GM23338 (cell line): ENCODE measurements around the gene SLC2A11. TPM values are rescaled to one million over a fixed set of nuclear protein-coding genes. Genes with fewer than 3 reads are reported as not detected.

Experiments used
- ATAC-seq: fragments of 200-7000 bp; cut with Tn5 transposase; 3 replicates; pipeline ENCODE4 v1.9.1; 2020
- DNase-seq: peaks from one replicate; pipeline ENCODE4 v3.0.0-alpha.2; 2015; ENCODE audit warnings: low spot score
- H2AFZ ChIP-seq: fragments of 200-600 bp; sonication (generic); 2 replicates; pipeline ENCODE4 v1.8.0; 2016; ENCODE audit warnings: antibody characterized with exemption, mild to moderate bottlenecking, moderate library complexity
- H3F3A ChIP-seq: fragments of 200-600 bp; sonication (generic); replicated peaks from 2 replicates; pipeline ENCODE4 v1.8.0; 2017; ENCODE audit warnings: antibody characterized with exemption, mixed run types, low read depth
- H3K27ac ChIP-seq: fragments of 200-600 bp; sonication (generic); 2 replicates; pipeline ENCODE4 v1.6.1; 2016; ENCODE audit warnings: low read depth
- H3K27me3 ChIP-seq: fragments of 200-600 bp; sonication (generic); 2 replicates; pipeline ENCODE4 v1.8.0; 2016; ENCODE audit warnings: mild to moderate bottlenecking, mixed run types, moderate library complexity; ENCODE audit not compliant: insufficient read depth
- H3K36me3 ChIP-seq: fragments of 200-600 bp; sonication (generic); 2 replicates; pipeline ENCODE4 v1.8.0; 2016; ENCODE audit warnings: mild to moderate bottlenecking; ENCODE audit not compliant: insufficient read depth
- H3K4me1 ChIP-seq: fragments of 200-600 bp; sonication (generic); 2 replicates; pipeline ENCODE4 v1.8.0; 2016; ENCODE audit warnings: mild to moderate bottlenecking, moderate library complexity; ENCODE audit not compliant: insufficient read depth
- H3K4me2 ChIP-seq: fragments of 200-600 bp; sonication (generic); 2 replicates; pipeline ENCODE4 v1.7.1; 2017; ENCODE audit warnings: mixed run types
- H3K4me3 ChIP-seq: fragments of 200-600 bp; sonication (generic); 2 replicates; pipeline ENCODE4 v1.6.1; 2016; ENCODE audit warnings: mixed run types
- H3K79me2 ChIP-seq: fragments of 200-600 bp; sonication (generic); replicated peaks from 2 replicates; pipeline ENCODE4 v1.8.0; 2017; ENCODE audit warnings: mild to moderate bottlenecking; ENCODE audit not compliant: insufficient read depth
- H3K9me2 ChIP-seq: fragments of 200-600 bp; sonication (generic); 2 replicates; pipeline ENCODE4 v1.8.0; 2017; ENCODE audit not compliant: insufficient read depth
- H4K20me1 ChIP-seq: fragments of 200-600 bp; sonication (generic); replicated peaks from 2 replicates; pipeline ENCODE4 v1.8.0; 2017; ENCODE audit warnings: mild to moderate bottlenecking; ENCODE audit not compliant: insufficient read depth
- H3K27ac Mint-ChIP-seq: 2 replicates; pipeline ENCODE4 v1.8.0; 2020; ENCODE audit warnings: inconsistent platforms, mild to moderate bottlenecking, moderate library complexity, mixed read lengths
- H3K27me3 Mint-ChIP-seq: 3 replicates; pipeline ENCODE4 v1.8.0; 2022; ENCODE audit warnings: low read depth, mild to moderate bottlenecking, moderate library complexity, mixed read lengths, inconsistent platforms; ENCODE audit not compliant: insufficient read depth, poor library complexity
- H3K36me3 Mint-ChIP-seq: 3 replicates; pipeline ENCODE4 v1.8.0; 2021; ENCODE audit warnings: low read depth, mild to moderate bottlenecking, inconsistent platforms, moderate library complexity, mixed read lengths
- H3K4me1 Mint-ChIP-seq: 3 replicates; pipeline ENCODE4 v1.8.0; 2020; ENCODE audit warnings: mild to moderate bottlenecking, inconsistent platforms, mixed read lengths
- H3K4me3 Mint-ChIP-seq: 3 replicates; pipeline ENCODE4 v1.8.0; 2021; ENCODE audit warnings: moderate library complexity, mild to moderate bottlenecking, inconsistent platforms, mixed read lengths
- H3K9me3 Mint-ChIP-seq: 3 replicates; pipeline ENCODE4 v1.8.0; 2020; ENCODE audit warnings: moderate library complexity, mild to moderate bottlenecking, inconsistent platforms, mixed read lengths
- CREB1 ChIP-seq: fragments of 250-450 bp; sonication (Bioruptor Pico); IDR thresholded peaks from 2 replicates; pipeline ENCODE4 v1.5.0; 2020; ENCODE audit warnings: low read depth, mild to moderate bottlenecking, moderate library complexity
- ETS1 ChIP-seq: IDR thresholded peaks from 2 replicates; pipeline ENCODE4 v1.6.1; 2016; ENCODE audit warnings: antibody characterized with exemption
- EZH2 ChIP-seq: fragments of 200-600 bp; sonication (generic); IDR thresholded peaks from one replicate; pipeline ENCODE4 v1.8.0; 2017; ENCODE audit warnings: antibody characterized with exemption, mild to moderate bottlenecking, low read depth; ENCODE audit not compliant: unreplicated experiment
- EZH2phosphoT487 ChIP-seq: fragments of 200-600 bp; sonication (generic); IDR thresholded peaks from one replicate; pipeline ENCODE4 v1.8.1; 2018; ENCODE audit warnings: antibody characterized with exemption; ENCODE audit not compliant: unreplicated experiment
- JUNB ChIP-seq: IDR thresholded peaks from one replicate; pipeline ENCODE4 v1.6.1; 2016; ENCODE audit warnings: antibody characterized with exemption; ENCODE audit not compliant: unreplicated experiment
- NANOG ChIP-seq: IDR thresholded peaks from 2 replicates; pipeline ENCODE4 v1.6.1; 2016; ENCODE audit warnings: antibody characterized with exemption, borderline replicate concordance
- POLR2AphosphoS5 ChIP-seq: IDR thresholded peaks from 2 replicates; pipeline ENCODE4 v1.6.1; 2016; ENCODE audit warnings: antibody characterized with exemption, low read depth
- STAT1 ChIP-seq: IDR thresholded peaks from one replicate; pipeline ENCODE4 v1.6.1; 2016; ENCODE audit warnings: antibody characterized with exemption; ENCODE audit not compliant: unreplicated experiment
- ZNF114 ChIP-seq: fragments of 250-450 bp; sonication (Bioruptor Pico); IDR thresholded peaks from 2 replicates; pipeline ENCODE4 v1.5.0; 2020; ENCODE audit warnings: mild to moderate bottlenecking, moderate library complexity
- ZNF331 ChIP-seq: fragments of 250-450 bp; sonication (Bioruptor Pico); IDR thresholded peaks from 2 replicates; pipeline ENCODE4 v1.5.0; 2020; ENCODE audit warnings: low read depth, mild to moderate bottlenecking, moderate library complexity
- ZNF462 ChIP-seq: fragments of 250-450 bp; sonication (Bioruptor Pico); IDR thresholded peaks from 2 replicates; pipeline ENCODE4 v1.5.0; 2020; ENCODE audit warnings: mild to moderate bottlenecking, moderate library complexity
- polyA plus RNA-seq: library from polyadenylated mRNA; unstranded; fragments of >200 nt; fragmentation: Nextera tagmentation; extraction: Ambion mirVana; gene quantifications from 2 replicates; pipeline ENCODE4 v1.2.1, GENCODE V29; 2016
- total RNA-seq: library from RNA; depleted of rRNA; stranded (reverse); fragments of >200 nt; shearing (Covaris generic); gene quantifications from 2 replicates; pipeline ENCODE4 v1.2.3, GENCODE V29; 2014
- TF ChIP-seq, protein P1 (sequence below): IDR thresholded peaks from one replicate; pipeline ENCODE4 v1.6.1; 2018; ENCODE audit warnings: antibody characterized with exemption; ENCODE audit not compliant: unreplicated experiment
- TF ChIP-seq, protein P2 (sequence below), 2 experiments: fragments of 200-600 bp in 1 of 2; sonication (generic) in 1 of 2; conservative IDR thresholded peaks; 2 replicates each; pipeline versions ENCODE4 v1.5.1 to v1.6.1; 2016 to 2017; ENCODE audit warnings: antibody characterized with exemption in 2 of 2, low read depth in 2 of 2, mild to moderate bottlenecking in 2 of 2, moderate library complexity in 1 of 2

The SLC2A11 gene
- total and polyA plus RNA-seq, 2 experiments from 2014 or later = 7.1 to 21.8 TPM

- no peak overlapping the region for H3K4me3 Mint-ChIP-seq
- Histone ChIP-seq H3K27me3 (peaks cover 10% of the 10 kb centered on the region; the same call in 1 of the 2 replicates), H3K27ac (no peak overlapping the region), H3F3A (0 out of 2 replicates have a peak, but pooled peaks cover 6% of the 10 kb centered on the region), H2AFZ (no peak overlapping the region), H4K20me1 (no peaks in the 10 kb centered on the region), H3K36me3 (no peaks in the 10 kb centered on the region), H3K9me2 (no peaks in the 10 kb centered on the region), H3K4me1 (peaks cover 34% of the 10 kb centered on the region), H3K79me2 (no peaks in the 10 kb centered on the region), H3K4me3 (no peak overlapping the region), H3K4me2 (no peak overlapping the region)
- no peak overlapping the region for H3K27ac Mint-ChIP-seq
- no peak for ATAC-seq
- TF ChIP-seq STAT1 = no peak
- no peak for TF ChIP-seq EZH2
- no peak for TF ChIP-seq ETS1
- no peak for TF ChIP-seq ZNF114 (CRISPR knock-in tag)
- TF ChIP-seq, protein P1, sequence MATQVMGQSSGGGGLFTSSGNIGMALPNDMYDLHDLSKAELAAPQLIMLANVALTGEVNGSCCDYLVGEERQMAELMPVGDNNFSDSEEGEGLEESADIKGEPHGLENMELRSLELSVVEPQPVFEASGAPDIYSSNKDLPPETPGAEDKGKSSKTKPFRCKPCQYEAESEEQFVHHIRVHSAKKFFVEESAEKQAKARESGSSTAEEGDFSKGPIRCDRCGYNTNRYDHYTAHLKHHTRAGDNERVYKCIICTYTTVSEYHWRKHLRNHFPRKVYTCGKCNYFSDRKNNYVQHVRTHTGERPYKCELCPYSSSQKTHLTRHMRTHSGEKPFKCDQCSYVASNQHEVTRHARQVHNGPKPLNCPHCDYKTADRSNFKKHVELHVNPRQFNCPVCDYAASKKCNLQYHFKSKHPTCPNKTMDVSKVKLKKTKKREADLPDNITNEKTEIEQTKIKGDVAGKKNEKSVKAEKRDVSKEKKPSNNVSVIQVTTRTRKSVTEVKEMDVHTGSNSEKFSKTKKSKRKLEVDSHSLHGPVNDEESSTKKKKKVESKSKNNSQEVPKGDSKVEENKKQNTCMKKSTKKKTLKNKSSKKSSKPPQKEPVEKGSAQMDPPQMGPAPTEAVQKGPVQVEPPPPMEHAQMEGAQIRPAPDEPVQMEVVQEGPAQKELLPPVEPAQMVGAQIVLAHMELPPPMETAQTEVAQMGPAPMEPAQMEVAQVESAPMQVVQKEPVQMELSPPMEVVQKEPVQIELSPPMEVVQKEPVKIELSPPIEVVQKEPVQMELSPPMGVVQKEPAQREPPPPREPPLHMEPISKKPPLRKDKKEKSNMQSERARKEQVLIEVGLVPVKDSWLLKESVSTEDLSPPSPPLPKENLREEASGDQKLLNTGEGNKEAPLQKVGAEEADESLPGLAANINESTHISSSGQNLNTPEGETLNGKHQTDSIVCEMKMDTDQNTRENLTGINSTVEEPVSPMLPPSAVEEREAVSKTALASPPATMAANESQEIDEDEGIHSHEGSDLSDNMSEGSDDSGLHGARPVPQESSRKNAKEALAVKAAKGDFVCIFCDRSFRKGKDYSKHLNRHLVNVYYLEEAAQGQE = no peak
- no peak for TF ChIP-seq NANOG
- TF ChIP-seq, protein P2, sequence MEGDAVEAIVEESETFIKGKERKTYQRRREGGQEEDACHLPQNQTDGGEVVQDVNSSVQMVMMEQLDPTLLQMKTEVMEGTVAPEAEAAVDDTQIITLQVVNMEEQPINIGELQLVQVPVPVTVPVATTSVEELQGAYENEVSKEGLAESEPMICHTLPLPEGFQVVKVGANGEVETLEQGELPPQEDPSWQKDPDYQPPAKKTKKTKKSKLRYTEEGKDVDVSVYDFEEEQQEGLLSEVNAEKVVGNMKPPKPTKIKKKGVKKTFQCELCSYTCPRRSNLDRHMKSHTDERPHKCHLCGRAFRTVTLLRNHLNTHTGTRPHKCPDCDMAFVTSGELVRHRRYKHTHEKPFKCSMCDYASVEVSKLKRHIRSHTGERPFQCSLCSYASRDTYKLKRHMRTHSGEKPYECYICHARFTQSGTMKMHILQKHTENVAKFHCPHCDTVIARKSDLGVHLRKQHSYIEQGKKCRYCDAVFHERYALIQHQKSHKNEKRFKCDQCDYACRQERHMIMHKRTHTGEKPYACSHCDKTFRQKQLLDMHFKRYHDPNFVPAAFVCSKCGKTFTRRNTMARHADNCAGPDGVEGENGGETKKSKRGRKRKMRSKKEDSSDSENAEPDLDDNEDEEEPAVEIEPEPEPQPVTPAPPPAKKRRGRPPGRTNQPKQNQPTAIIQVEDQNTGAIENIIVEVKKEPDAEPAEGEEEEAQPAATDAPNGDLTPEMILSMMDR (conservative IDR thresholded peaks at IDR 0.05; ENCODE audit: low read depth in 2 of 2) = no peak
- TF ChIP-seq POLR2AphosphoS5 = no peak
- no peak for TF ChIP-seq EZH2phosphoT487
- TF ChIP-seq CREB1 = no peak
- no peak for TF ChIP-seq ZNF462 (CRISPR knock-in tag)
- no peak for TF ChIP-seq JUNB
- TF ChIP-seq ZNF331 (CRISPR knock-in tag) = no peak
- H3K27me3 Mint-ChIP-seq = peaks cover 15% of the 10 kb centered on the region
- peaks cover 29% of the 10 kb centered on the region for H3K4me1 Mint-ChIP-seq
- peaks cover 13% of the 10 kb centered on the region for H3K36me3 Mint-ChIP-seq
- DNase-seq = no peak
- H3K9me3 Mint-ChIP-seq = peaks cover 13% of the 10 kb centered on the region
Measured at GRCh38 chr22:23904573-23905254, 47.0 kb downstream of the SLC2A11 start.
